GM21381 (cell line): ENCODE results near the gene RBM6.
"Not testable (repeated sequence)": the region's sequence is repeated elsewhere in the genome, so short reads cannot be mapped to it uniquely, and the experiment has no call there.

Experiments used
- ATAC-seq: cut with Tn5 transposase; IDR thresholded peaks from one replicate; pipeline ENCODE4 v1.9.1; 2021; ENCODE audit warnings: mild to moderate bottlenecking, moderate library complexity; ENCODE audit not compliant: unreplicated experiment

Gene RBM6

GRCh38 chr3:50084951-50085350 lies 145.0 kb downstream of the RBM6 start:
- not testable (repeated sequence) for ATAC-seq

- peak; percentile 94 for ATAC-seq
These were observed 149.0 kb downstream of the RBM6 start, which contains the start of gene RBM5 for GRCh38 chr3:50088725-50089608. Gene RBM5, plus strand, starts transcription at chr3:50088919. Its CDS starts 1,516 bp downstream, at chr3:50090435.

GRCh38 chr3:50089609-50089945 lies 149.6 kb downstream of the RBM6 start:
- no peak for ATAC-seq

GRCh38 chr3:50090984-50091383 lies 151.0 kb downstream of the RBM6 start:
- no peak for ATAC-seq

GRCh38 chr3:50095352-50095998 lies 155.5 kb downstream of the RBM6 start:
- no peak for ATAC-seq

- ATAC-seq: no peak
These were observed 160.4 kb downstream of the RBM6 start for GRCh38 chr3:50100386-50100785.

GRCh38 chr3:50100956-50101845 lies 161.3 kb downstream of the RBM6 start:
- ATAC-seq: no peak

- ATAC-seq: no peak
These were observed 162.6 kb downstream of the RBM6 start for GRCh38 chr3:50102558-50102957.

- no peak for ATAC-seq
These were observed 171.8 kb downstream of the RBM6 start for GRCh38 chr3:50111757-50112156.

- no peak for ATAC-seq
These were observed 172.5 kb downstream of the RBM6 start for GRCh38 chr3:50112462-50112861.

- ATAC-seq: no peak
These were observed 177.2 kb downstream of the RBM6 start for GRCh38 chr3:50117120-50117519.

- ATAC-seq: no peak
These were observed 178.3 kb downstream of the RBM6 start for GRCh38 chr3:50118237-50118636.

GRCh38 chr3:50119786-50120185 lies 179.8 kb downstream of the RBM6 start:
- no peak for ATAC-seq

- ATAC-seq: no peak
These were observed 180.6 kb downstream of the RBM6 start for GRCh38 chr3:50120364-50121071.

- peak; percentile 69 for ATAC-seq
These were observed 181.4 kb downstream of the RBM6 start for GRCh38 chr3:50121072-50122032.

GRCh38 chr3:50122071-50122470 lies 182.1 kb downstream of the RBM6 start:
- ATAC-seq: no peak

- no peak for ATAC-seq
These were observed 182.9 kb downstream of the RBM6 start for GRCh38 chr3:50122661-50123391.

GRCh38 chr3:50123394-50124051 lies 183.6 kb downstream of the RBM6 start:
- no peak for ATAC-seq
